PC-9 (cell line): ENCODE data around the gene SUGCT. TPM values are rescaled to one million over a fixed set of nuclear protein-coding genes. Genes with fewer than 3 reads are reported as not detected.

ENCODE experiments used
- BruUV-seq: library from RNA; stranded (reverse); fragments of 400-500 nt; replicated peaks from 2 replicates; lab custom pipeline; 2021; lab: Mats Ljungman, UMichigan
- CTCF ChIA-PET: fragments of 300-600 bp; sonication (Branson Sonifier 250); formaldehyde crosslinking; loops from one replicate; lab custom pipeline; 2022; ENCODE audit warnings: antibody characterized with exemption; lab: Charles Lee
- POLR2A ChIA-PET: fragments of 300-600 bp; sonication (Branson Sonifier 250); formaldehyde crosslinking; loops from one replicate; lab custom pipeline; 2022; ENCODE audit warnings: antibody characterized with exemption; ENCODE audit not compliant: unreplicated experiment; lab: Charles Lee
- DNase-seq, 2 experiments: peaks; one replicate each; pipeline versions ENCODE4 v3.0.0 to v3.0.0-alpha.2; 2015 to 2022; ENCODE audit warnings: mixed read lengths in 1 of 2
- H2AFZ ChIP-seq: fragments of 200-600 bp; sonication (generic); 2 replicates; pipeline ENCODE4 v1.8.1; 2017; ENCODE audit warnings: antibody characterized with exemption
- H3F3A ChIP-seq: fragments of 200-600 bp; sonication (generic); 2 replicates; pipeline ENCODE4 v1.8.1; 2017; ENCODE audit warnings: antibody characterized with exemption, mild to moderate bottlenecking, low read depth; ENCODE audit not compliant: insufficient read depth
- H3K27ac ChIP-seq: fragments of 200-600 bp; sonication (generic); 2 replicates; pipeline ENCODE4 v1.6.1; 2016; ENCODE audit warnings: mixed run types
- H3K27me3 ChIP-seq: fragments of 200-600 bp; sonication (generic); 2 replicates; pipeline ENCODE4 v1.6.1; 2016; ENCODE audit warnings: low read depth, mixed run types; ENCODE audit not compliant: insufficient read depth
- H3K36me3 ChIP-seq: fragments of 200-600 bp; sonication (generic); 2 replicates; pipeline ENCODE4 v1.6.1; 2016; ENCODE audit warnings: low read depth, mixed run types
- H3K4me1 ChIP-seq: fragments of 200-600 bp; sonication (generic); replicated peaks from 2 replicates; pipeline ENCODE4 v1.6.1; 2016; ENCODE audit warnings: mixed run types; ENCODE audit not compliant: insufficient read depth
- H3K4me2 ChIP-seq: fragments of 200-600 bp; sonication (generic); 2 replicates; pipeline ENCODE4 v1.6.1; 2017; ENCODE audit warnings: mixed run types
- H3K4me3 ChIP-seq: fragments of 200-600 bp; sonication (generic); 2 replicates; pipeline ENCODE4 v1.6.1; 2016; ENCODE audit warnings: mixed run types
- H3K79me2 ChIP-seq: fragments of 200-600 bp; sonication (generic); 2 replicates; pipeline ENCODE4 v1.6.1; 2017; ENCODE audit warnings: low read depth, mixed run types
- H3K9me2 ChIP-seq: fragments of 200-600 bp; sonication (generic); 2 replicates; pipeline ENCODE4 v1.8.1; 2017; ENCODE audit warnings: mild to moderate bottlenecking; ENCODE audit not compliant: insufficient read depth
- H3K9me3 ChIP-seq: fragments of 200-600 bp; sonication (generic); 2 replicates; pipeline ENCODE4 v1.8.1; 2016; ENCODE audit warnings: low read depth; ENCODE audit not compliant: insufficient read depth
- H4K20me1 ChIP-seq: fragments of 200-600 bp; sonication (generic); 2 replicates; pipeline ENCODE4 v1.8.1; 2017; ENCODE audit not compliant: insufficient read depth
- CTCF ChIP-seq: fragments of 200-600 bp; sonication (generic); conservative IDR thresholded peaks from 2 replicates; pipeline ENCODE4 v1.6.1; 2017; ENCODE audit warnings: mixed run types, antibody characterized with exemption, mild to moderate bottlenecking, moderate library complexity
- EZH2 ChIP-seq: fragments of 200-600 bp; sonication (generic); IDR thresholded peaks from 2 replicates; pipeline ENCODE4 v1.8.0; 2017; ENCODE audit warnings: antibody characterized with exemption, low read depth
- intact Hi-C: fragments of 100-400 bp; cut with micrococcal nuclease; formaldehyde crosslinking; loops from one replicate; pipeline ENCODE4 v1.10.0; 2022; ENCODE audit not compliant: unreplicated experiment
- total RNA-seq: library from RNA; stranded (reverse); gene quantifications from 2 replicates; pipeline ENCODE4 v1.2.3, GENCODE V29; 2021

The SUGCT gene
- total RNA-seq, 1 experiment from 2014 or later: 3.5 TPM

- TF ChIP-seq EZH2 (no peak), CTCF (no peak)
- ChIA-PET POLR2A (interaction anchor here (0.6 kb wide), 1 partner anchor 19 kb away, joined by 3 read pairs; no protein-coding TSS in a partner anchor), CTCF (no interaction called here)
- Histone ChIP-seq H3K4me1 (peaks cover 5% of the 10 kb centered on the region), H4K20me1 (no peaks in the 10 kb centered on the region), H3K4me2 (no peak overlapping the region), H3K36me3 (no peaks in the 10 kb centered on the region; the same call in 1 of the 2 replicates), H3K9me2 (no peaks in the 10 kb centered on the region), H3K4me3 (no peak overlapping the region), H3K9me3 (peaks cover 17% of the 10 kb centered on the region; the same call in 1 of the 2 replicates), H3F3A (no peaks in the 10 kb centered on the region), H3K79me2 (no peaks in the 10 kb centered on the region), H3K27ac (no peak overlapping the region), H2AFZ (no peak overlapping the region), H3K27me3 (no peaks in the 10 kb centered on the region)
- intact Hi-C loops: no loop called here
- no TSS peak for BruUV-seq
- peak in 1 of 2 experiments; percentile 28 for DNase-seq
Measured at GRCh38 chr7:40583667-40584444, 449.1 kb downstream of the SUGCT start.

- ChIA-PET POLR2A (interaction anchor here (0.6 kb wide), 1 partner anchor 18 kb away, joined by 3 read pairs; no protein-coding TSS in a partner anchor), CTCF (no interaction called here)
- no TSS peak for BruUV-seq
Measured at GRCh38 chr7:40584667-40585433, 450.0 kb downstream of the SUGCT start.

More at GRCh38 chr7:40584667-40585433, 450.0 kb downstream of the SUGCT start:
- Histone ChIP-seq H3K27ac (no peak overlapping the region), H4K20me1 (no peaks in the 10 kb centered on the region), H3K27me3 (no peaks in the 10 kb centered on the region), H3K4me2 (no peak overlapping the region), H3F3A (no peaks in the 10 kb centered on the region), H3K9me3 (peaks cover 17% of the 10 kb centered on the region; the same call in 1 of the 2 replicates), H3K4me1 (peaks cover 5% of the 10 kb centered on the region), H3K79me2 (no peaks in the 10 kb centered on the region), H2AFZ (no peak overlapping the region), H3K9me2 (no peaks in the 10 kb centered on the region), H3K36me3 (no peaks in the 10 kb centered on the region; the same call in 1 of the 2 replicates), H3K4me3 (no peak overlapping the region)
- TF ChIP-seq CTCF (no peak), EZH2 (no peak)
- intact Hi-C loops: no loop called here
- DNase-seq: peak in 1 of 2 experiments; percentile 35
